Caki2 (cell line): ENCODE results near the gene TBCD. TPM values are rescaled to one million over a fixed set of nuclear protein-coding genes. Genes with fewer than 3 reads are reported as not detected.

Source experiments
- DNase-seq: peaks from one replicate; pipeline ENCODE4 v3.0.0-alpha.2; 2015; ENCODE audit warnings: low read depth
- in situ Hi-C: cut with HindIII; loops from 2 replicates; pipeline ENCODE4 v1.10.0; 2016; ENCODE audit warnings: low sequenced_read_pairs, low pct_unique_long_range_greater_than_20kb, mixed read lengths
- total RNA-seq: library from RNA; depleted of rRNA; stranded (reverse); fragments of >200 nt; shearing (Covaris generic); gene quantifications from 2 replicates; pipeline ENCODE4 v1.2.3, GENCODE V29; 2014; ENCODE audit warnings: low replicate concordance; rRNA removed

Gene TBCD
- total RNA-seq, result 88.5 and 138 TPM in 2 replicates

GRCh38 chr17:82751571-82752370 is at the start of gene TBCD:
TSS of gene TBCD (plus strand) at chr17:82752065. CDS start at chr17:82752194, 129 bp downstream.
- DNase-seq, result peak; percentile 93
- in situ Hi-C loops, result no loop called here

- DNase-seq, result no peak
- in situ Hi-C loops, result no loop called here
Observed at GRCh38 chr17:82702231-82702927, 49.5 kb upstream of the TBCD start.

DNA sequence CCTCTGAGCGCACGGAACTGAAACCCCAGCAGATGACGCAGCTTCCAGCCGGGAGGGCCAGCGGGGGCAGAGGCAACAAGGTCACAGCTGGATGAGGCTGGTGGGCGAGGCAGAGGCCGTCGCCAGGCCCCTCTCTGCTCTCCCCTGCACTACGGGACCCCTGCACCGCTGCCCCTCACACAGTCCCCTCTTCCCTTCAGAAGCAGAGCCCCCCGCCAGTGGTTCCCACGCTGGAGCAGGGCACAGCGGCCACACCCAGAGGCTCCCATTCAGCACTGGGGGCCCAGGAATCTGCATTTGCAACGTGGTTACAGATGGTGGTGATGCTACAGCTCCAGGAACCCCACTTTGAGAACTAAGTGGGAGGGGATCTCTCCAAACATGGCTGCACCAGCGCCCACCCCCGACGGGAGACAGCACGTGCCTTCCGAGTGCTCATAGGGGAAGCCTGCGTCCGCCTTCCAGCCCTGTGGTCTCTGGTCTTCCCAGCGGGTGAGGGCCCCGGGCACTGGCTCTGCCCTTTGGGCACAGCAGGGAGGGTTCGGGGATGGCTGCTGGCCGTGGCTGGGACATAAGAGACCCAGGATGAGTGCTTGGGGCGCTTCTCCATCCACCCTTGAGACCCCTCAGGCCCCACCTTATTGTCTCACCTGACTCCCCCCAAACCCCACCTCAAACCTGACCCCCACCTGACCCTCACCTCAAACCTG is 48.7 kb upstream of the TBCD start:
- in situ Hi-C loops, result no loop called here

GRCh38 chr17:82703935-82704865 is 47.7 kb upstream of the TBCD start:
- no peak for DNase-seq
- in situ Hi-C loops, result no loop called here

More for the DNA sequence above, 48.7 kb upstream of the TBCD start:
- no peak for DNase-seq

DNA sequence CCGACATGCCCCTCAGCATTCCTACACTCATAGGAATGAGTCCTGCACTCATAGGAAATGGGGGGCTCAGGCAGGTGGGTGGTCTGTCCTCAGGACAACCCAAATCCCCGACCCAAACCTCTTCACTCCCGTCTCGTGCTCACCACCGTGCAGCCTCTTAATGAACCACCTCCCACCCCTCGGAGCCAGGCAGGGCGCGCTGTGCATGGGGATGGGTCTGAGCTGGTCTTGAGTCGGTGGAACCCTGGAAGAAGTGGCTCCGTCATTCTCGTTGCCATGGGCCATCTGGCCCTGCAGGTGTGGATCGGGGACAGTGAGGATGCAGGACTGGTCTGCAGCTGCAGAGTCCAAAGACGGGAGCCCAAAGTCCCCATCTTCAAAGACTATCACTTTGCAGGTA is 47.0 kb upstream of the TBCD start:
- DNase-seq, result no peak
- in situ Hi-C loops, result no loop called here

DNA sequence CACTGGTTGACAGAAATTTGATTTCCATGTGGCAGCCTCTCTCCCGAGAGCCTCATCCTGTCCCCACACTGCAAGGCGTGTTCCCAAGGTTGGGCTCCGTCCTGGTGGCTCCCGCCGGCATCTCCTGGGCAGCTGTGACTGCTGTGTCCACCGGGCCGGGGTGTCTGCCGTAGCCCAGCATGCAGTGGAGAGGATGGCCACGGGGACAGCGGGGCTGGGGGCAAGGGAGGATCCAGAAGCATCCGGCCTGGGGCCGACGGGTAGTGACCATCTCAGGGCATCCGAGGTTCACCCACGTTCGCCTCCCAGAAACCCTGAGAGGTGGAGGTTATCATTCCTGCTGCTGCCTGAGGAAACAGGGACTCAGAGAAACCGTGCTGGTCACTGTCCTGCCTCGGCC is 46.1 kb upstream of the TBCD start:
- in situ Hi-C loops, result no loop called here
- no peak for DNase-seq

DNA sequence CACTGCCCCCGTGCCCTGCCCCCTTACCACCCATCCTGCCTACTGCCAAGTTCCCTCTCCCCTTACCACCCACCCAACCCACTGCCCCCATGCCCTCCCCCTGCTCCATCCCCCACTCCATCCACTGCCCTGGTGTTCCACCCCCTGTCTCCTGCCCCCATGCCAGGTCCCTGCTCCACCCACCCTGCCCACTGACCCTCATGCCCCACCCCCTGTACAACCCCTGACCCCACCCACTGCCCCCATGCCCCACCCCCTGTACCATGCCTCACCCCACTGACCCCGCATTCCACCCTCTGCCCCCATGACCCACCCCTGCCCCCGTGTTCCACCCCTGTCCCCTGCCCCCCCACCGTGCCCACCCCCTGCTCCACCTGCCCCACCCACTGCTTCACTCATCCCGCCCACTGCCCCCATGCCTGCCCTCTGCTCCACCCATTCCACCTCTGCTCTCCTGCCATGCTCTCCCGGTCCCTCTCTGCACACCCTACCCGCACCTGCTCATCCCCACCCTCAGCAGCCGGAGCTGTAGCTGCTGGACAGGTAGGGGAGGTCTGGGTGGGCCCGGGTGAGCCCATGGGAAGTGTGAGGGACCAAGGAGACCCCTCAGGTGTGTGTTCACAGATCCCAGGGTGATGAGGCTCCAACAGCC is 42.7 kb upstream of the TBCD start:
- DNase-seq, result no peak
- in situ Hi-C loops, result no loop called here

- DNase-seq, result no peak
- in situ Hi-C loops, result no loop called here
Observed at GRCh38 chr17:82709676-82710498, 42.0 kb upstream of the TBCD start.

DNA sequence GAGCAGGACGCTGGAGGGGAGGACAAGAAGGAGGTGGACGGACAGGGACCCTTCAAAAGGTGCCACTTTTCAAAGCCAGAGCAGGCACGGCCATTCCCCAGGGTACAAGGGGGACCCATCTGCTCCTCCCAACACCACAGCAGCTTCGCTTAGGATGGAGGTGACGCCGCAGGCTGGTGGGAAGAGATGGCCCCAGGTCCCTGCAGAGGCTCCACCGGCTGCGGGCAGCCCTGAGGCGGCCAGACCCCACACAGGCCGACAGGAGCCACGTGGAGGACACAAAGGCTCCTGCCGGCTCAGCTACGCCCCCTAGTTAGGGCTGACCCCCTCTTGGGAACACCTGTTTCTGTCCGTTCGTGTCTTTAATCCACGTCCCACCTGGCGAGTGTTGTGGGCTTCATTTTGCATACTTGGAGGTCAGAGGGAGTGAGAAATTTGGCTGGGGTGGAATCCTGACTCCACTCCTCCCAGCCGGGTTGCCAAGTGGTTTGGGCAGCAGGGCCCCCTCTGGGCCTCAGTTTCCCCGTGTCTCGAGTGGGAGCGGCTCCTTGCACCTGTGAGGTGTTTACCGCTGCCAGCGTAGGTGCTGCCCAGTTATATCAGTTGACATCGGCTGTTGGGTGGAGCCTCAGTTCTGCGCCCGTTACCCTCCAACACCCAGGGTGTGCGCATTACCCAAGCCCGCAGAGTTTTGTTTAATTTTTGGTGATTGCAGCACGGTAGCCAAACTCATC is 41.2 kb upstream of the TBCD start:
- no peak for DNase-seq
- in situ Hi-C loops, result no loop called here

DNA sequence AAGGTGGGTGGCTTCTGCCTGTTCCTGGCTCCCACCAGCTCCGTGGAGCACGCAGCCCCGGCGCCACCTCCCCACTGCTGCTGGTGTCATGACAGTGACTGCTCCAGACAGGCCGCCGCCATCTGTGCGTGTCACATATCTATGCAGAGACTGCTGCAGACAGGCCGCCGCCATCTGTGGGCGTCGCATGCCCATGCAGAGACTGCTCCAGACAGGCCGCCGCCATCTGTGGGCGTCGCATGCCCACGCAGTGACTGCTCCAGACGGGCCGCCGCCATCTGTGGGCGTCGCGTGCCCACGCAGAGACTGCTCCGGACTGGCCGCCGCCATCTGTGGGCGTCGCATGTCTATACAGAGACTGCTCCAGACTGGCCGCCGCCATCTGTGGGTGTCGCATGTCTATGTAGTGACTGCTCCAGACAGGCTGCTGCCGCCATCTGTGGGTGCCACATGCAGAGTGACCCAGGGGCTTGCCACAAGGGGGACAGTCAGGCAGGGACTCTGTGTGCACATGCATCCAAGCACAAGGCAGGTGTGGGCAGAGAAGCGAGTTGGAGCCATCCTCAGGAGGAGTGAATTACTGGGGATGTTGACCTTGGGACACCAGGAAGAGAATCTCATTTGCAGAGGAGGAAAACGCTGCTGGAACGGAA is 38.7 kb upstream of the TBCD start:
- in situ Hi-C loops, result no loop called here
- no peak for DNase-seq

- in situ Hi-C loops, result no loop called here
- peak; percentile 53 for DNase-seq
Observed at GRCh38 chr17:82716203-82717010, 35.5 kb upstream of the TBCD start, which contains the start of gene FN3KRP. TSS of gene FN3KRP (plus strand) at chr17:82716706. CDS start at chr17:82716756, 50 bp downstream.

DNA sequence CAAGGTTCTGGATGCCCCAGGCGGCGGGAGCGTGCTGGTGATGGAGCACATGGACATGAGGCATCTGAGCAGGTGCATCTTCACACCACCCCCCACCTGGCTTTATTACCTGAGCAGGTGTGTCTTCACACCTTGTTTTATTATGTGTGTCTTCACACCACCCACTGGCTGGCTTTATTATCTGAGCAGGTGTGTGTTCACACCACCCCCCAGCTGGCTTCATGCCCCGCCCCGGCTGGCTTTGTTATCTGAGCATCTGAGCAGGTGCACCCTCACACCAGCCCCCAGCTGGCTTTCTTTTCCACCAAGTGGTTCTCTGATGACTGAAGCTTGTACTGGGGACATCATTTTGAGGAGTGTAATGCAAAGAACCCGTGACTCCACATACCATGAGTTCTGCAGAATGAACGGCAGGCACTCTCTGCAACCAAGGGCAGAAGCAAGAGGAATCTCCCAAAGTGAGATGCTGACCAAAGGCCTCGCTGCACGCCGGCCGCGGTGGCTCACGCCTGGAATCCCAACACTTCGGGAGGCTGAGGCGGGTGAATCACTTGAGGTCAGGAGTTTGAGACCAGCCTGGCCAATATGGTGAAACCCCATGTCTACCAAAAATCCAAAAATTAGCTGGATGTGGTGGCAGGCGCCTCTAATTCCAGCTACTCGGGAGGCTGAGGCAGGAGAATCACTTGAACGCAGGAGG is 32.7 kb upstream of the TBCD start:
- in situ Hi-C loops, result no loop called here
- no peak for DNase-seq

DNA sequence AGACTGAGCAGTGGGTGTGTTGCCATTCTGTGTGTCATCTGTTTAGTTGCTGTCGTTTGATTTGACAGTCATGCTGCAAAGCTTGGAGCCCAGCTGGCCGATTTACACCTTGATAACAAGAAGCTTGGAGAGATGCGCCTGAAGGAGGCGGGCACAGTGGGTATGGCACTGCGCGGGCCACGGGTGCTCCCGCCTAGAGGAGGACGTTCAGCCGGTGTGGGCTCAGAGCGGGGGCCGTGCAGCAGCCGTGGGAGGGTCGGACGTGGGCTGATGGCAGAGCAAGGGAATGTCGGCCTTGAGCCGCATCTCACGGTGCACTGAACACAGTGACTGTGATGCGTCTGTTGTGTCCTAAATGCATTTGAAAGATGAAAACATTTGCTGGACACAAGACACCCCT is 31.7 kb upstream of the TBCD start:
- no peak for DNase-seq
- in situ Hi-C loops, result no loop called here

- DNase-seq, result no peak
- in situ Hi-C loops, result no loop called here
Observed at GRCh38 chr17:82722341-82723013, 29.4 kb upstream of the TBCD start.
